GM12878 (cell line): ENCODE results near the gene SPATA16.

Source experiments
- EP300 ChIP-seq, 2 experiments: fragments of 150-350 bp in 1 of 2; IDR thresholded peaks; 2 replicates each; pipeline ENCODE4 v1.6.1; 2011 to 2012; ENCODE audit warnings: low read depth in 2 of 2, low read length in 2 of 2, borderline replicate concordance in 1 of 2, improper control_type of control experiment in 1 of 2, inconsistent platforms in 1 of 2; ENCODE audit not compliant: control insufficient read depth in 1 of 2
- EZH2 ChIP-seq: IDR thresholded peaks from 2 replicates; pipeline ENCODE4 v1.6.1; 2012; ENCODE audit warnings: low read depth, mild to moderate bottlenecking, control low read depth, inconsistent platforms, low read length, borderline replicate concordance; ENCODE audit not compliant: control insufficient read depth
- YY1 ChIP-seq: IDR thresholded peaks from 2 replicates; pipeline ENCODE4 v1.6.1; 2011; ENCODE audit warnings: low read depth, mild to moderate bottlenecking, low read length
- ZNF274 ChIP-seq: IDR thresholded peaks from one replicate; pipeline ENCODE4 v1.8.0; 2011; ENCODE audit not compliant: insufficient read length, insufficient read depth
- TF ChIP-seq, protein P1 (sequence below), 3 experiments: IDR thresholded peaks in 2 of 3; conservative IDR thresholded peaks in 1 of 3; 2 replicates each; pipeline ENCODE4 v1.5.1; 2011; ENCODE audit warnings: low read depth in 3 of 3, low read length in 3 of 3, mild to moderate bottlenecking in 3 of 3, control low read depth in 2 of 3, moderate library complexity in 2 of 3, inconsistent platforms in 1 of 3, mixed read lengths in 1 of 3; ENCODE audit not compliant: control insufficient read depth in 2 of 3, insufficient read depth in 1 of 3; ENCODE audit errors: extremely low read depth in 1 of 3

DNA sequence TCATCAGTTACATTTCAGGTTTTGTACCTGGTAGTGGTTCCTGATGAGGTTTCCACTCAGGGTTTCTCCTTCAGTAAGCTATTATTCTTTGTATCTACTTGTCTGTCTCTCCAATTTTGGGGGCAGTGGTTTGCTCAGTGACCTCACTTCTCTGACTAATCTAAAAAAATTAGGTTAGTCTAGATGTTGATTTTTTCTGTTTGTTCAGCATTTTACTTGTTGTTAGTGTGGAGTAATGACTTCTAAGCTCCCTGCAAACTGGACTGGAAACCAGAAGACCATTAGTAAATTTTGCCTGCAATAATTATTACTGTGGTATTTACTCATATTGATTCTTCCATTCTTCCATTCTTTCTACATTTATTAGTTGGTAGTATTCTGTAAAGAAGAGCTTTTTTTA, 139.4 kb downstream of the SPATA16 start:
- TF ChIP-seq EP300 (IDR thresholded peaks at IDR 0.05; ENCODE audit: borderline replicate concordance in 1 of 2, control insufficient read depth in 1 of 2, low read depth in 2 of 2, low read length in 2 of 2) (no peak), YY1 (no peak), ZNF274 (no peak), EZH2 (no peak)
- TF ChIP-seq, protein P1, sequence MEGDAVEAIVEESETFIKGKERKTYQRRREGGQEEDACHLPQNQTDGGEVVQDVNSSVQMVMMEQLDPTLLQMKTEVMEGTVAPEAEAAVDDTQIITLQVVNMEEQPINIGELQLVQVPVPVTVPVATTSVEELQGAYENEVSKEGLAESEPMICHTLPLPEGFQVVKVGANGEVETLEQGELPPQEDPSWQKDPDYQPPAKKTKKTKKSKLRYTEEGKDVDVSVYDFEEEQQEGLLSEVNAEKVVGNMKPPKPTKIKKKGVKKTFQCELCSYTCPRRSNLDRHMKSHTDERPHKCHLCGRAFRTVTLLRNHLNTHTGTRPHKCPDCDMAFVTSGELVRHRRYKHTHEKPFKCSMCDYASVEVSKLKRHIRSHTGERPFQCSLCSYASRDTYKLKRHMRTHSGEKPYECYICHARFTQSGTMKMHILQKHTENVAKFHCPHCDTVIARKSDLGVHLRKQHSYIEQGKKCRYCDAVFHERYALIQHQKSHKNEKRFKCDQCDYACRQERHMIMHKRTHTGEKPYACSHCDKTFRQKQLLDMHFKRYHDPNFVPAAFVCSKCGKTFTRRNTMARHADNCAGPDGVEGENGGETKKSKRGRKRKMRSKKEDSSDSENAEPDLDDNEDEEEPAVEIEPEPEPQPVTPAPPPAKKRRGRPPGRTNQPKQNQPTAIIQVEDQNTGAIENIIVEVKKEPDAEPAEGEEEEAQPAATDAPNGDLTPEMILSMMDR (IDR thresholded peaks at IDR 0.05 in 2 of 3, conservative IDR thresholded peaks at IDR 0.05 in 1 of 3; ENCODE audit: control insufficient read depth in 2 of 3, extremely low read depth in 1 of 3, insufficient read depth in 1 of 3, low read depth in 3 of 3, low read length in 3 of 3) = no peak
